K562 (cell line): Measurements from ENCODE around the gene ATXN3L. TPM values are rescaled to one million over a fixed set of nuclear protein-coding genes. Genes with fewer than 3 reads are reported as not detected.

Source experiments
- ATAC-seq: fragments of 200-7000 bp; cut with Tn5 transposase; 3 replicates; pipeline ENCODE4 v1.9.1; 2020; ENCODE audit warnings: moderate library complexity
- BruUV-seq: library from RNA; stranded (reverse); fragments of 400-500 nt; replicated peaks from 2 replicates; lab custom pipeline; 2021; lab: Mats Ljungman, UMichigan
- CTCF ChIA-PET: fragments of 300-600 bp; formaldehyde crosslinking; extraction: SDS; loops from one replicate; lab custom pipeline; 2021; ENCODE audit warnings: low intra/inter-chr PET ratio; lab: Yijun Ruan, JAX
- POLR2A ChIA-PET: fragments of 300-600, 350-650 bp; sonication (Branson Sonifier 250); formaldehyde crosslinking; extraction: SDS; loops from one replicate; lab custom pipeline; 2021; ENCODE audit warnings: antibody characterized with exemption, inconsistent platforms; lab: Yijun Ruan, JAX
- DNase-seq, 4 experiments: peaks; one replicate each; pipeline versions ENCODE4 v3.0.0 to v3.0.0-alpha.2; 2011 to 2018; ENCODE audit warnings: low spot score in 3 of 4, mixed read lengths in 3 of 4; ENCODE audit errors: extremely low read depth in 1 of 4
- FAIRE-seq: peaks from 2 replicates; lab custom pipeline; 2011; peaks lifted over from hg19 to GRCh38; lab: Jason Lieb, UNC
- H2AFZ ChIP-seq: 2 replicates; pipeline ENCODE4 v1.6.0; 2011; ENCODE audit warnings: low read depth, low read length, control low read depth, inconsistent platforms
- H3K27ac ChIP-seq: fragments of 200-600 bp; 3 replicates; pipeline ENCODE4 v1.8.0; 2011; ENCODE audit warnings: low read depth, mild to moderate bottlenecking, control low read depth, inconsistent platforms, low read length, moderate library complexity, mixed read lengths; ENCODE audit errors: extremely low read depth
- H3K27me3 ChIP-seq, 2 experiments: fragments of 300-600 bp in 1 of 2; 2 replicates in 1 of 2; 3 replicates in 1 of 2; pipeline versions ENCODE4 v1.6.0 to v1.8.0; 2011; ENCODE audit warnings: inconsistent platforms in 2 of 2, low read length in 2 of 2, mild to moderate bottlenecking in 1 of 2, mixed read lengths in 1 of 2, moderate library complexity in 1 of 2; ENCODE audit not compliant: control insufficient read depth in 2 of 2, insufficient read depth in 2 of 2
- H3K36me3 ChIP-seq: fragments of 300-600 bp; 3 replicates; pipeline ENCODE4 v1.8.0; 2011; ENCODE audit warnings: mild to moderate bottlenecking, low read length, inconsistent platforms; ENCODE audit not compliant: control insufficient read depth, insufficient read depth
- H3K4me1 ChIP-seq, 2 experiments: fragments of 200-600 bp in 1 of 2; replicated peaks in 1 of 2; 2 replicates in 1 of 2; 3 replicates in 1 of 2; pipeline versions ENCODE4 v1.5.1 to v1.8.0; 2011; ENCODE audit warnings: inconsistent platforms in 2 of 2, low read length in 2 of 2, mild to moderate bottlenecking in 1 of 2, mixed read lengths in 1 of 2, moderate library complexity in 1 of 2; ENCODE audit not compliant: control insufficient read depth in 2 of 2, insufficient read depth in 2 of 2
- H3K4me2 ChIP-seq: 2 replicates; pipeline ENCODE4 v1.6.1; 2011; ENCODE audit warnings: low read length, control low read depth, inconsistent platforms, mixed read lengths; ENCODE audit not compliant: insufficient read depth
- H3K4me3 ChIP-seq: fragments of 200-600 bp; sonication (generic), shearing (Covaris generic); 2 replicates; pipeline ENCODE4 v1.5.1; 2016; ENCODE audit warnings: control low read depth, inconsistent platforms
- H3K79me2 ChIP-seq: fragments of 200-600 bp; 3 replicates; pipeline ENCODE4 v1.8.0; 2011; ENCODE audit warnings: low read length, inconsistent platforms; ENCODE audit not compliant: control insufficient read depth, insufficient read depth
- H3K9ac ChIP-seq, 2 experiments: 2 replicates each; pipeline versions ENCODE4 v1.6.0 to v1.6.1; 2011; ENCODE audit warnings: low read depth in 2 of 2, low read length in 2 of 2, control low read depth in 1 of 2, inconsistent platforms in 1 of 2, mild to moderate bottlenecking in 1 of 2, mixed read lengths in 1 of 2; ENCODE audit not compliant: insufficient read depth in 1 of 2
- H3K9me1 ChIP-seq: one replicate; pipeline ENCODE4 v1.6.0; 2011; ENCODE audit warnings: inconsistent platforms, mild to moderate bottlenecking, low read length, moderate library complexity; ENCODE audit not compliant: control insufficient read depth, insufficient read depth
- H3K9me3 ChIP-seq: replicated peaks from 2 replicates; pipeline ENCODE4 v1.5.1; 2011; ENCODE audit warnings: low read depth, low read length, inconsistent platforms; ENCODE audit not compliant: control insufficient read depth, insufficient read depth
- H4K20me1 ChIP-seq: replicated peaks from 2 replicates; pipeline ENCODE4 v1.6.1; 2011; ENCODE audit warnings: low read length, inconsistent platforms, mixed read lengths; ENCODE audit not compliant: control insufficient read depth, insufficient read depth
- CBFA2T3 ChIP-seq: fragments of 450-650 bp; IDR thresholded peaks from 2 replicates; pipeline ENCODE4 v1.6.1; 2017
- CUX1 ChIP-seq: fragments of 200-800 bp; sonication (Bioruptor generic); IDR thresholded peaks from 2 replicates; pipeline ENCODE4 v1.6.1; 2016; ENCODE audit warnings: missing genetic modification characterization, missing compliant biosample characterization
- DPF2 ChIP-seq: fragments of 450-650 bp; IDR thresholded peaks from 2 replicates; pipeline ENCODE4 v1.6.1; 2016
- ESRRA ChIP-seq: fragments of 450-650 bp; IDR thresholded peaks from 2 replicates; pipeline ENCODE4 v1.6.1; 2014; ENCODE audit warnings: low read depth, mild to moderate bottlenecking, moderate library complexity, borderline replicate concordance
- KAT2B ChIP-seq: IDR thresholded peaks from one replicate; pipeline ENCODE4 v1.6.1; 2012; ENCODE audit warnings: low read depth, mild to moderate bottlenecking, control low read depth, inconsistent platforms, low read length, moderate library complexity
- MEIS2 ChIP-seq: fragments of 450-650 bp; IDR thresholded peaks from 2 replicates; pipeline ENCODE4 v1.6.1; 2014; ENCODE audit warnings: mild to moderate bottlenecking; ENCODE audit not compliant: partially characterized antibody
- POU5F1 ChIP-seq: fragments of 150-350 bp; IDR thresholded peaks from 2 replicates; pipeline ENCODE4 v1.6.1; 2014; ENCODE audit warnings: borderline replicate concordance, low read length, low read depth, mild to moderate bottlenecking; ENCODE audit not compliant: partially characterized antibody
- RB1 ChIP-seq: fragments of 450-650 bp; IDR thresholded peaks from 2 replicates; pipeline ENCODE4 v1.6.1; 2017; ENCODE audit warnings: low read depth, mild to moderate bottlenecking
- ZNF347 ChIP-seq: fragments of 450-650 bp; formaldehyde crosslinking; IDR thresholded peaks from 2 replicates; pipeline ENCODE4 v1.4.0; 2020; ENCODE audit warnings: low read depth, mild to moderate bottlenecking, moderate library complexity
- ZNF511 ChIP-seq: sonication (generic); formaldehyde crosslinking; IDR thresholded peaks from 2 replicates; pipeline ENCODE4 v1.8.0; 2022; ENCODE audit warnings: mild to moderate bottlenecking, missing genetic modification reagents
- WGBS: fragments of 100-300 bp; shearing (Covaris generic); methylation state at CpG from one replicate; pipeline ENCODE4 v1.1.6; 2016; ENCODE audit warnings: low coverage, mixed read lengths; ENCODE audit not compliant: insufficient coverage; ENCODE audit errors: missing lambda C conversion rate; 5-methylcytosine and 5-hydroxymethylcytosine counted together
- in situ Hi-C: fragments of 300-500 bp; cut with MboI; formaldehyde crosslinking; loops from 4 replicates; pipeline ENCODE4 v1.15.0; 2018; ENCODE audit warnings: inconsistent platforms, mixed read lengths
- intact Hi-C: fragments of 100-400 bp; cut with micrococcal nuclease; formaldehyde crosslinking; loops from 2 replicates; pipeline ENCODE4 v1.14.2; 2022
- polyA plus RNA-seq, 8 experiments: library from polyadenylated mRNA; depleted of rRNA in 4 of 8; stranded (reverse) in 5 of 8; unstranded in 3 of 8; fragments of >200 nt; fragmentation: Nextera tagmentation in 2 of 8; fragmentation: Illumina TruSeq in 1 of 8; extraction: Ambion mirVana in 2 of 8; extraction: Trizol in 1 of 8; gene quantifications; 2 replicates each; pipeline versions ENCODE4 v1.2.1 to v1.2.3, GENCODE V29; 2011 to 2014; ENCODE audit warnings: inconsistent platforms in 1 of 8, missing spikeins in 1 of 8
- total RNA-seq, 7 experiments: library from RNA; depleted of rRNA in 6 of 7; stranded (reverse); fragments of >200 nt in 6 of 7; fragmentation: Illumina TruSeq in 2 of 7; extraction: Trizol in 2 of 7; gene quantifications; 2 replicates each; pipeline versions ENCODE4 v1.2.1 to v1.2.3, GENCODE V29; 2011 to 2021; ENCODE audit warnings: low replicate concordance in 1 of 7
- TF ChIP-seq, protein P1 (sequence below), 2 experiments: fragments of 450-650 bp; IDR thresholded peaks; 2 replicates each; pipeline ENCODE4 v1.6.1; 2016
- TF ChIP-seq, protein P2 (sequence below), 2 experiments: IDR thresholded peaks; 2 replicates each; pipeline ENCODE4 v1.6.1; 2012; ENCODE audit warnings: improper control_type of control experiment in 2 of 2, low read depth in 2 of 2, low read length in 2 of 2, borderline replicate concordance in 1 of 2

ATXN3L gene
- total and polyA plus RNA-seq, 9 of the 15 experiments (the other 6 are each of a cell fraction or from before 2014, with no cell fraction given): 0.04 to 0.31 TPM; not detected in 7

- TF ChIP-seq ZNF511 (no peak), DPF2 (peak; percentile 91), MEIS2 (peak; percentile 55), ZNF347 (no peak), CBFA2T3 (peak; percentile 89)
- TF ChIP-seq, protein P1, sequence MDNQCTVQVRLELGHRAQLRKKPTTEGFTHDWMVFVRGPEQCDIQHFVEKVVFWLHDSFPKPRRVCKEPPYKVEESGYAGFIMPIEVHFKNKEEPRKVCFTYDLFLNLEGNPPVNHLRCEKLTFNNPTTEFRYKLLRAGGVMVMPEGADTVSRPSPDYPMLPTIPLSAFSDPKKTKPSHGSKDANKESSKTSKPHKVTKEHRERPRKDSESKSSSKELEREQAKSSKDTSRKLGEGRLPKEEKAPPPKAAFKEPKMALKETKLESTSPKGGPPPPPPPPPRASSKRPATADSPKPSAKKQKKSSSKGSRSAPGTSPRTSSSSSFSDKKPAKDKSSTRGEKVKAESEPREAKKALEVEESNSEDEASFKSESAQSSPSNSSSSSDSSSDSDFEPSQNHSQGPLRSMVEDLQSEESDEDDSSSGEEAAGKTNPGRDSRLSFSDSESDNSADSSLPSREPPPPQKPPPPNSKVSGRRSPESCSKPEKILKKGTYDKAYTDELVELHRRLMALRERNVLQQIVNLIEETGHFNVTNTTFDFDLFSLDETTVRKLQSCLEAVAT (IDR thresholded peaks at IDR 0.05): no peak
- TF ChIP-seq, all 486 proteins: peak for 53
Observed at GRCh38 chrX:13287816-13288215, 32.0 kb downstream of the ATXN3L start (continued).

GRCh38 chrX:13285693-13286092, 34.2 kb downstream of the ATXN3L start:
- WGBS: 87% methylated on average over 4 of the region's 7 CpGs
- in situ Hi-C loops: no loop called here
- Histone ChIP-seq H3K4me1 (peaks cover 8 to 38% of the 10 kb centered on the region in 2 experiments; a peak in 4 of 5 replicates), H3K79me2 (no peaks in the 10 kb centered on the region), H2AFZ (no peak overlapping the region), H3K4me3 (no peak overlapping the region), H3K9me3 (peaks cover 3% of the 10 kb centered on the region; the same call in 1 of the 2 replicates), H3K27me3 (no peaks in the 10 kb centered on the region), H3K9ac (no peak overlapping the region), H4K20me1 (no peaks in the 10 kb centered on the region), H3K4me2 (no peak overlapping the region), H3K36me3 (no peaks in the 10 kb centered on the region), H3K9me1 (no peaks in the 10 kb centered on the region), H3K27ac (no peak overlapping the region)
- ATAC-seq (no peak), FAIRE-seq (no peak), DNase-seq (no peak)
- no TSS peak for BruUV-seq
- CTCF ChIA-PET: no interaction called here
- intact Hi-C loops: no loop called here
- POLR2A ChIA-PET: no interaction called here
- no peak for TF ChIP-seq ESRRA
- no peak for TF ChIP-seq RB1
- TF ChIP-seq, protein P2, sequence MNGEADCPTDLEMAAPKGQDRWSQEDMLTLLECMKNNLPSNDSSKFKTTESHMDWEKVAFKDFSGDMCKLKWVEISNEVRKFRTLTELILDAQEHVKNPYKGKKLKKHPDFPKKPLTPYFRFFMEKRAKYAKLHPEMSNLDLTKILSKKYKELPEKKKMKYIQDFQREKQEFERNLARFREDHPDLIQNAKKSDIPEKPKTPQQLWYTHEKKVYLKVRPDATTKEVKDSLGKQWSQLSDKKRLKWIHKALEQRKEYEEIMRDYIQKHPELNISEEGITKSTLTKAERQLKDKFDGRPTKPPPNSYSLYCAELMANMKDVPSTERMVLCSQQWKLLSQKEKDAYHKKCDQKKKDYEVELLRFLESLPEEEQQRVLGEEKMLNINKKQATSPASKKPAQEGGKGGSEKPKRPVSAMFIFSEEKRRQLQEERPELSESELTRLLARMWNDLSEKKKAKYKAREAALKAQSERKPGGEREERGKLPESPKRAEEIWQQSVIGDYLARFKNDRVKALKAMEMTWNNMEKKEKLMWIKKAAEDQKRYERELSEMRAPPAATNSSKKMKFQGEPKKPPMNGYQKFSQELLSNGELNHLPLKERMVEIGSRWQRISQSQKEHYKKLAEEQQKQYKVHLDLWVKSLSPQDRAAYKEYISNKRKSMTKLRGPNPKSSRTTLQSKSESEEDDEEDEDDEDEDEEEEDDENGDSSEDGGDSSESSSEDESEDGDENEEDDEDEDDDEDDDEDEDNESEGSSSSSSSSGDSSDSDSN (IDR thresholded peaks at IDR 0.05; ENCODE audit: borderline replicate concordance in 1 of 2, low read depth in 2 of 2, low read length in 2 of 2): no peak
- TF ChIP-seq KAT2B: no peak
- no peak for TF ChIP-seq POU5F1
- TF ChIP-seq CUX1: no peak
